ENCODE results near the gene NFKBIZ. TPM values are rescaled to one million over a fixed set of nuclear protein-coding genes. Genes with fewer than 3 reads are reported as not detected.

NFKBIZ gene
- total and polyA plus RNA-seq, 9 of the 15 experiments (the other 6 are each of a cell fraction or from before 2014, with no cell fraction given), result 1.2 to 13.7 (median 5.7) TPM

- TF ChIP-seq CGGBP1 (CRISPR knock-in tag; IDR thresholded peaks at IDR 0.05) (no peak), POLR3A (IDR thresholded peaks at IDR 0.05; ENCODE audit: borderline replicate concordance, extremely low read depth, insufficient read depth, insufficient read length) (no peak), MLLT1 (IDR thresholded peaks at IDR 0.05) (no peak), PATZ1 (CRISPR knock-in tag; IDR thresholded peaks at IDR 0.05; ENCODE audit: borderline replicate concordance) (no peak), E2F5 (CRISPR knock-in tag; IDR thresholded peaks at IDR 0.05) (no peak), ESRRA (IDR thresholded peaks at IDR 0.05; ENCODE audit: borderline replicate concordance, low read depth) (0 out of 2 replicates have a peak, but pooled peaks have one; percentile 10), ZNF175 (CRISPR knock-in tag; IDR thresholded peaks at IDR 0.05; ENCODE audit: low read depth) (0 out of 2 replicates have a peak, but pooled peaks have one; percentile 2), GABPB1 (CRISPR knock-in tag; IDR thresholded peaks at IDR 0.05) (no peak), ZBTB11 (CRISPR knock-in tag; IDR thresholded peaks at IDR 0.05) (no peak), YBX1 (IDR thresholded peaks at IDR 0.05) (no peak), TCF7 (IDR thresholded peaks at IDR 0.05; ENCODE audit: borderline replicate concordance) (0 out of 2 replicates have a peak, but pooled peaks have one; percentile 31), MEIS2 (IDR thresholded peaks at IDR 0.05; ENCODE audit: partially characterized antibody) (no peak), ZNF639 (CRISPR knock-in tag; conservative IDR thresholded peaks at IDR 0.05 in 1 of 2, IDR thresholded peaks at IDR 0.05 in 1 of 2) (no peak), ZNF785 (CRISPR knock-in tag; IDR thresholded peaks at IDR 0.05) (no peak)
Measured at GRCh38 chr3:101827211-101828174, 21.8 kb upstream of the NFKBIZ start (continued).
